Tibial nerve (tissue), 4 donors: ENCODE data around the gene SENP1. TPM values are rescaled to one million over a fixed set of nuclear protein-coding genes. Genes with fewer than 3 reads are reported as not detected.

Experiments used
- DNase-seq, 2 donors: peaks; one replicate each; pipeline ENCODE4 v3.0.0-alpha.2; 2019; ENCODE audit warnings: low spot score in 2 of 2
- H3K27ac ChIP-seq, 4 donors: fragments of 200-600 bp; sonication (generic) in 3 of 4; one replicate each; pipeline ENCODE4 v1.5.1; 2017 to 2019; ENCODE audit warnings: mild to moderate bottlenecking in 1 of 4
- H3K27me3 ChIP-seq, 2 donors: fragments of 200-600 bp; sonication (generic) in 1 of 2; one replicate each; pipeline versions ENCODE4 v1.5.1 to v1.6.0; 2017 to 2019
- H3K36me3 ChIP-seq, 3 donors: fragments of 200-600 bp; sonication (generic); one replicate each; pipeline ENCODE4 v1.5.1; 2018 to 2019
- H3K4me1 ChIP-seq, 4 donors: fragments of 200-600 bp; sonication (generic) in 3 of 4; one replicate each; pipeline ENCODE4 v1.5.1; 2017 to 2019
- H3K4me3 ChIP-seq, 4 donors: fragments of 200-600 bp; sonication (generic) in 3 of 4; one replicate each; pipeline ENCODE4 v1.5.1; 2017 to 2019; ENCODE audit warnings: mild to moderate bottlenecking in 1 of 4, moderate library complexity in 1 of 4
- H3K9me3 ChIP-seq, 4 donors: fragments of 200-600 bp; sonication (generic) in 3 of 4; one replicate each; pipeline ENCODE4 v1.5.1; 2017 to 2019
- CTCF ChIP-seq, 5 experiments: fragments of 200-600 bp in 3 of 5; fragments of 450-650 bp in 2 of 5; sonication (generic) in 3 of 5; IDR thresholded peaks; one replicate each; pipeline ENCODE4 v1.5.1; 2016 to 2019; ENCODE audit warnings: antibody characterized with exemption in 5 of 5, mild to moderate bottlenecking in 3 of 5, moderate library complexity in 2 of 5
- EP300 ChIP-seq, 2 donors: sonication (generic); formaldehyde crosslinking; IDR thresholded peaks; one replicate each; pipeline ENCODE4 v1.6.1; 2017; ENCODE audit warnings: antibody characterized with exemption in 2 of 2, mild to moderate bottlenecking in 1 of 2
- POLR2A ChIP-seq, 2 donors: fragments of 450-650 bp; IDR thresholded peaks; one replicate each; pipeline ENCODE4 v1.6.1; 2017; ENCODE audit warnings: antibody characterized with exemption in 2 of 2, mild to moderate bottlenecking in 2 of 2, moderate library complexity in 2 of 2
- WGBS, 2 donors: methylation state at CpG; one replicate each; pipeline ENCODE4 v1.1.5; 2018; 5-methylcytosine and 5-hydroxymethylcytosine counted together
- total RNA-seq, 4 donors: library from RNA; depleted of rRNA; stranded (reverse); fragments of >200 nt; gene quantifications; one replicate each; pipeline ENCODE4 v1.1.0, GENCODE V29; 2016

The SENP1 gene
- total RNA-seq, 4 donors from 2014 or later: 14.7 to 40.0 (median 21.1) TPM

- peaks cover 0 to 14% (median 0%) of the 10 kb centered on the region in 4 donors for H3K9me3 ChIP-seq
- WGBS, 2 donors: 89 to 96% methylated on average over 2 of the region's 2 CpGs
- H3K36me3 ChIP-seq: peaks cover 5 to 74% (median 27%) of the 10 kb centered on the region in 3 donors
- no peak for DNase-seq
- H3K27ac ChIP-seq: no peak overlapping the region
- no peaks in the 10 kb centered on the region for H3K4me1 ChIP-seq
- H3K27me3 ChIP-seq: no peaks in the 10 kb centered on the region
- H3K4me3 ChIP-seq: no peak overlapping the region
- TF ChIP-seq CTCF (IDR thresholded peaks at IDR 0.05) (no peak), POLR2A (IDR thresholded peaks at IDR 0.05) (no peak), EP300 (IDR thresholded peaks at IDR 0.05) (no peak)
Observed at GRCh38 chr12:48060474-48060873, 45.4 kb downstream of the SENP1 start.

- no peak for DNase-seq
- H3K27ac ChIP-seq: no peak overlapping the region
- H3K9me3 ChIP-seq: peaks cover 0 to 14% (median 0%) of the 10 kb centered on the region in 4 donors
- peaks cover 0 to 64% (median 14%) of the 10 kb centered on the region in 3 donors for H3K36me3 ChIP-seq
- no peaks in the 10 kb centered on the region for H3K4me1 ChIP-seq
- no peak for TF ChIP-seq POLR2A (IDR thresholded peaks at IDR 0.05)
- TF ChIP-seq EP300 (IDR thresholded peaks at IDR 0.05): no peak
- TF ChIP-seq CTCF (IDR thresholded peaks at IDR 0.05): no peak
- H3K27me3 ChIP-seq: no peaks in the 10 kb centered on the region
- WGBS, 2 donors: 96% methylated on average over 5 of the region's 5 CpGs
- H3K4me3 ChIP-seq: no peak overlapping the region
Observed at GRCh38 chr12:48058771-48059170, 47.1 kb downstream of the SENP1 start.

GRCh38 chr12:48054955-48055821 lies 50.7 kb downstream of the SENP1 start:
- WGBS, 2 donors: 95 to 96% methylated on average over 12 of the region's 12 CpGs
- Histone ChIP-seq H3K27ac (no peak overlapping the region), H3K27me3 (no peaks in the 10 kb centered on the region), H3K4me1 (peaks cover 0 to 10% (median 0%) of the 10 kb centered on the region in 4 donors), H3K9me3 (peaks cover 0 to 14% (median 0%) of the 10 kb centered on the region in 4 donors), H3K36me3 (peaks cover 0 to 28% (median 0%) of the 10 kb centered on the region in 3 donors), H3K4me3 (no peak overlapping the region)
- TF ChIP-seq POLR2A (IDR thresholded peaks at IDR 0.05) (no peak), EP300 (IDR thresholded peaks at IDR 0.05) (no peak), CTCF (IDR thresholded peaks at IDR 0.05) (no peak)
- no peak for DNase-seq

DNA sequence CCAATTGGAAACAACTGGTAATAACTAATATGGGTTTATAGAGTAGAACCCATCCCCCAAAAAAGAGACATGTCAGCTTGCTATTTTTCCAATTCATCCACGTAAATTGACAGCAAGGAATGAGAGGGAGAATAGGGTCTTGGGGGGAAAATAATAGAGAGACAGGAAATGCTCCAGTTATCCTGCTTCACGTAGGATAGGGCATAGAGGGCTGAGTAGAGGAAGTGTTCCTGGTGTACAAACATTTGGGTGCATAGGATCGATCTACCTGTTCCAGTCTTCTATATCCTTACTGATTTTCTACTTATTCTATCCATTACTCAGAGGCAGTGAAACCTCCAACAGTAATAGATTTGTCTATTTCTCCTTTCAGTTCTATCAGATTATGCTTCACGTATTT lies 52.0 kb downstream of the SENP1 start:
- DNase-seq: no peak
- Histone ChIP-seq H3K36me3 (peaks cover 0 to 20% (median 3%) of the 10 kb centered on the region in 3 donors), H3K27ac (no peak overlapping the region), H3K27me3 (no peaks in the 10 kb centered on the region), H3K9me3 (peaks cover 0 to 5% (median 0%) of the 10 kb centered on the region in 4 donors), H3K4me3 (no peak overlapping the region), H3K4me1 (peaks cover 0 to 10% (median 0%) of the 10 kb centered on the region in 4 donors)
- 92 to 96% methylated on average over 4 of the region's 4 CpGs for WGBS, 2 donors
- TF ChIP-seq CTCF (IDR thresholded peaks at IDR 0.05): no peak
- no peak for TF ChIP-seq EP300 (IDR thresholded peaks at IDR 0.05)
- no peak for TF ChIP-seq POLR2A (IDR thresholded peaks at IDR 0.05)

DNA sequence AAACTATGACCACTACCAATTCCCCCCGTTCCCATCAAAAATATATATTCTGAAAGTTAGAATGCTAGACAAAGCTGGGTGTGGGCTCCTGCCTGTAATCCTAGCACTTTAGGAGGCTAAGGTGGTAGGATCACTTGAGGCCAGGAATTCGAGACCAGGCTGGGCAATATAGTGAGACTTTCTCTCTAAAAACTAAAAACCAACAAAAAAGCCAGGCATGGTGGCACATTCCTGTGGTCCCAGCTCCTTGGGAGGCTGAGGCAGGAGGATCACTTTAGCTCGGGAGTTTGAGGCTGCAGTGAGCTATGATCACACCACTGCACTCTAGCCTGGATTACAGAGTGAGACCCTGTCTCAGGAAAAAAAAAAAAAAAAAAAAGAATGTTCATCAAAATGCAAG lies 52.8 kb downstream of the SENP1 start:
- Histone ChIP-seq H3K36me3 (peaks cover 0 to 20% (median 3%) of the 10 kb centered on the region in 3 donors), H3K27me3 (no peaks in the 10 kb centered on the region), H3K4me1 (peaks cover 0 to 10% (median 0%) of the 10 kb centered on the region in 4 donors), H3K4me3 (no peak overlapping the region), H3K27ac (no peak overlapping the region), H3K9me3 (no peaks in the 10 kb centered on the region)
- TF ChIP-seq EP300 (IDR thresholded peaks at IDR 0.05) (no peak), CTCF (IDR thresholded peaks at IDR 0.05) (no peak), POLR2A (IDR thresholded peaks at IDR 0.05) (no peak)
- WGBS, 2 donors: 95% methylated on average over 3 of the region's 3 CpGs
- no peak for DNase-seq
